Measurements from ENCODE around the gene PC.

- TF ChIP-seq CTCF (IDR thresholded peaks at IDR 0.05 in 4 of 5, conservative IDR thresholded peaks at IDR 0.05 in 1 of 5) = no peak
- no peak for TF ChIP-seq POLR2A (IDR thresholded peaks at IDR 0.05)
Observed at GRCh38 chr11:66970371-66970806, 12.2 kb upstream of the PC start.

Measured in gastrocnemius medialis (tissue), 4 donors.